HG02884 (cell line): ENCODE results near the gene CMTM4.
"Not testable (repeated sequence)": the region's sequence is repeated elsewhere in the genome, so short reads cannot be mapped to it uniquely, and the experiment has no call there.

Experiments
- ATAC-seq: cut with Tn5 transposase; IDR thresholded peaks from one replicate; pipeline ENCODE4 v1.9.1; 2021; ENCODE audit warnings: mild to moderate bottlenecking, moderate library complexity; ENCODE audit not compliant: unreplicated experiment

CMTM4 gene

GRCh38 chr16:66676599-66676998 is 19.9 kb downstream of the CMTM4 start:
- ATAC-seq, result no peak

GRCh38 chr16:66673691-66674090 is 22.9 kb downstream of the CMTM4 start:
- no peak for ATAC-seq

- ATAC-seq, result no peak
Observed at GRCh38 chr16:66670691-66671388, 25.7 kb downstream of the CMTM4 start.

- ATAC-seq, result no peak
Observed at GRCh38 chr16:66668777-66669444, 27.6 kb downstream of the CMTM4 start.

- ATAC-seq, result no peak
Observed at GRCh38 chr16:66667944-66668343, 28.6 kb downstream of the CMTM4 start.

GRCh38 chr16:66662445-66663194 is 33.9 kb downstream of the CMTM4 start:
- no peak for ATAC-seq

- ATAC-seq, result not testable (repeated sequence)
Observed at GRCh38 chr16:66661671-66662346, 34.7 kb downstream of the CMTM4 start.

GRCh38 chr16:66661210-66661560 is 35.4 kb downstream of the CMTM4 start:
- ATAC-seq, result no peak

GRCh38 chr16:66660422-66661209 is 35.9 kb downstream of the CMTM4 start:
- no peak for ATAC-seq

GRCh38 chr16:66658860-66659190 is 37.7 kb downstream of the CMTM4 start:
- no peak for ATAC-seq

- ATAC-seq, result no peak
Observed at GRCh38 chr16:66658143-66658859, 38.2 kb downstream of the CMTM4 start.

GRCh38 chr16:66656547-66656946 is 40.0 kb downstream of the CMTM4 start:
- ATAC-seq, result no peak

- no peak for ATAC-seq
Observed at GRCh38 chr16:66653581-66654350, 42.8 kb downstream of the CMTM4 start.

GRCh38 chr16:66652661-66653360 is 43.7 kb downstream of the CMTM4 start:
- no peak for ATAC-seq

- no peak for ATAC-seq
Observed at GRCh38 chr16:66651965-66652364, 44.6 kb downstream of the CMTM4 start.

GRCh38 chr16:66651474-66651765 is 45.1 kb downstream of the CMTM4 start:
- ATAC-seq, result no peak

GRCh38 chr16:66650707-66651473 is 45.7 kb downstream of the CMTM4 start:
- ATAC-seq, result peak; percentile 94

GRCh38 chr16:66649636-66650205 is 46.8 kb downstream of the CMTM4 start:
- no peak for ATAC-seq
